Naive thymus-derived CD8-positive, alpha-beta T cell (primary cell): ENCODE measurements around the gene GNA12. TPM values are rescaled to one million over a fixed set of nuclear protein-coding genes. Genes with fewer than 3 reads are reported as not detected.

Experiments used
- ATAC-seq, 2 donors: fragments of 150-1000 bp; cut with Tn5 transposase in 1 of 2; sonication (Bioruptor Pico), chemical (Tn5 transposase) in 1 of 2; 1 replicate in 1 of 2; 2 replicates in 1 of 2; pipeline ENCODE4 v1.10.0; 2021; ENCODE audit warnings: mild to moderate bottlenecking in 2 of 2, moderate library complexity in 2 of 2
- POLR2A ChIA-PET: fragments of 350-600 bp; sonication (Branson Sonifier 250); formaldehyde crosslinking; loops from one replicate; lab custom pipeline; 2021; ENCODE audit warnings: antibody characterized with exemption; lab: Charles Lee
- DNase-seq, 10 donors: peaks; one replicate each; pipeline versions ENCODE4 v3.0.0 to v3.0.0-alpha.2; 2020 to 2022
- H3K27ac Mint-ChIP-seq, 10 donors: one replicate each; pipeline ENCODE4 v1.8.0; 2020 to 2022; ENCODE audit warnings: mild to moderate bottlenecking in 10 of 10, mixed read lengths in 10 of 10, moderate library complexity in 4 of 10, inconsistent platforms in 1 of 10
- H3K27me3 Mint-ChIP-seq, 5 donors: one replicate each; pipeline ENCODE4 v1.8.0; 2021 to 2022; ENCODE audit warnings: mixed read lengths in 5 of 5
- H3K36me3 Mint-ChIP-seq, 3 donors: one replicate each; pipeline ENCODE4 v1.8.0; 2020 to 2022; ENCODE audit warnings: mixed read lengths in 3 of 3, mild to moderate bottlenecking in 2 of 3, inconsistent platforms in 1 of 3
- H3K4me1 Mint-ChIP-seq, 4 donors: one replicate each; pipeline ENCODE4 v1.8.0; 2021 to 2022; ENCODE audit warnings: mixed read lengths in 4 of 4
- H3K4me3 Mint-ChIP-seq, 10 donors: one replicate each; pipeline ENCODE4 v1.8.0; 2020 to 2022; ENCODE audit warnings: mild to moderate bottlenecking in 10 of 10, mixed read lengths in 10 of 10, moderate library complexity in 6 of 10, inconsistent platforms in 1 of 10
- H3K9me3 Mint-ChIP-seq, 9 donors: one replicate each; pipeline ENCODE4 v1.8.0; 2020 to 2022; ENCODE audit warnings: mixed read lengths in 9 of 9, mild to moderate bottlenecking in 3 of 9, inconsistent platforms in 1 of 9, moderate library complexity in 1 of 9
- polyA plus RNA-seq, 3 donors: library from polyadenylated mRNA; unstranded; fragments of 300-500 nt; fragmentation: Illumina TruSeq; gene quantifications; one replicate each; pipeline ENCODE4 v1.2.3, GENCODE V29; 2021
- total RNA-seq, 8 experiments: library from RNA in 2 of 8; stranded (reverse) in 2 of 8; gene quantifications; one replicate each; pipeline ENCODE4 v1.2.3 and lab custom pipeline; 2021 to 2026

GNA12 gene
- total and polyA plus RNA-seq, 5 experiments from 2014 or later: 4.6 to 21.4 (median 13.7) TPM

GRCh38 chr7:2689951-2690705, 154.0 kb downstream of the GNA12 start:
- H3K27ac Mint-ChIP-seq: peak overlapping the region in 1 of 10 donors; percentile 11
- H3K4me3 Mint-ChIP-seq: no peak overlapping the region
- peaks cover 17 to 50% (median 40%) of the 10 kb centered on the region in 5 donors for H3K27me3 Mint-ChIP-seq
- POLR2A ChIA-PET: interaction anchor here (0.6 kb wide), 1 partner anchor 379 kb away, joined by 3 read pairs; no protein-coding TSS in a partner anchor
- no peaks in the 10 kb centered on the region for H3K9me3 Mint-ChIP-seq
- no peaks in the 10 kb centered on the region for H3K36me3 Mint-ChIP-seq
- H3K4me1 Mint-ChIP-seq: peaks cover 5 to 13% (median 8%) of the 10 kb centered on the region in 4 donors
- peak in 1 of 10 donors; percentile 26 for DNase-seq
- ATAC-seq: no peak

- POLR2A ChIA-PET: no interaction called here
- H3K4me1 Mint-ChIP-seq: peaks cover 5 to 13% (median 8%) of the 10 kb centered on the region in 4 donors
- peak overlapping the region in 1 of 10 donors; percentile 38 for H3K4me3 Mint-ChIP-seq
- H3K36me3 Mint-ChIP-seq: no peaks in the 10 kb centered on the region
- DNase-seq (peak in 1 of 10 donors; percentile 19), ATAC-seq (no peak)
- H3K27ac Mint-ChIP-seq: no peak overlapping the region
- H3K9me3 Mint-ChIP-seq: no peaks in the 10 kb centered on the region
- peaks cover 17 to 53% (median 40%) of the 10 kb centered on the region in 5 donors for H3K27me3 Mint-ChIP-seq
Observed at GRCh38 chr7:2689343-2689847, 154.7 kb downstream of the GNA12 start.

GRCh38 chr7:2688409-2689342, 155.4 kb downstream of the GNA12 start:
- DNase-seq (peak in 1 of 10 donors; percentile 36), ATAC-seq (peak in 1 of 2 donors; percentile 30)
- Mint-ChIP-seq H3K4me3 (peak overlapping the region in 9 of 10 donors; percentile 5 to 57 (median 38)), H3K36me3 (no peaks in the 10 kb centered on the region), H3K27me3 (peaks cover 17 to 53% (median 41%) of the 10 kb centered on the region in 5 donors), H3K9me3 (no peaks in the 10 kb centered on the region), H3K4me1 (peaks cover 5 to 13% (median 8%) of the 10 kb centered on the region in 4 donors), H3K27ac (peak overlapping the region in 1 of 10 donors; percentile 25)
- POLR2A ChIA-PET: no interaction called here

GRCh38 chr7:2687881-2688318, 156.2 kb downstream of the GNA12 start, which contains the start of gene AMZ1:
AMZ1 (plus strand) TSS chr7:2688202; CDS start chr7:2700452, 12,250 bp downstream.
- H3K36me3 Mint-ChIP-seq: no peaks in the 10 kb centered on the region
- peak within 1 kb of the TSS in 1 of 10 donors; percentile 25 for H3K27ac Mint-ChIP-seq
- H3K4me1 Mint-ChIP-seq: peaks cover 5 to 13% (median 8%) of the 10 kb centered on the region in 4 donors
- POLR2A ChIA-PET: no interaction called here
- H3K4me3 Mint-ChIP-seq: peak within 1 kb of the TSS in 9 of 10 donors; percentile 5 to 57 (median 38)
- H3K27me3 Mint-ChIP-seq: peaks cover 17 to 52% (median 41%) of the 10 kb centered on the region in 5 donors
- DNase-seq: peak in 1 of 10 donors; percentile 56
- H3K9me3 Mint-ChIP-seq: no peaks in the 10 kb centered on the region
- ATAC-seq: no peak

- POLR2A ChIA-PET: no interaction called here
Observed at GRCh38 chr7:2687338-2687869, 156.7 kb downstream of the GNA12 start.

GRCh38 chr7:2686101-2686500, 158.0 kb downstream of the GNA12 start:
- DNase-seq (peak in 1 of 10 donors; percentile 15), ATAC-seq (no peak)
- peak overlapping the region in 1 of 10 donors; percentile 49 for H3K27ac Mint-ChIP-seq
- peaks cover 15 to 55% (median 36%) of the 10 kb centered on the region in 5 donors for H3K27me3 Mint-ChIP-seq
- H3K4me3 Mint-ChIP-seq: no peak overlapping the region
- H3K9me3 Mint-ChIP-seq: no peaks in the 10 kb centered on the region
- peaks cover 5 to 12% (median 8%) of the 10 kb centered on the region in 4 donors for H3K4me1 Mint-ChIP-seq
- POLR2A ChIA-PET: no interaction called here
- no peaks in the 10 kb centered on the region for H3K36me3 Mint-ChIP-seq

More at GRCh38 chr7:2687338-2687869, 156.7 kb downstream of the GNA12 start:
- Mint-ChIP-seq H3K27me3 (peaks cover 15 to 53% (median 41%) of the 10 kb centered on the region in 5 donors), H3K36me3 (no peaks in the 10 kb centered on the region), H3K4me3 (no peak overlapping the region), H3K9me3 (no peaks in the 10 kb centered on the region), H3K27ac (no peak overlapping the region), H3K4me1 (peaks cover 5 to 13% (median 8%) of the 10 kb centered on the region in 4 donors)
- DNase-seq: peak in 1 of 10 donors; percentile 49
- no peak for ATAC-seq

- H3K27ac Mint-ChIP-seq: no peak overlapping the region
- no peak overlapping the region for H3K4me3 Mint-ChIP-seq
- POLR2A ChIA-PET: no interaction called here
- H3K36me3 Mint-ChIP-seq: no peaks in the 10 kb centered on the region
- ATAC-seq: no peak
- H3K4me1 Mint-ChIP-seq: peaks cover 7 to 10% (median 8%) of the 10 kb centered on the region in 4 donors
- peak in 1 of 10 donors; percentile 47 for DNase-seq
- no peaks in the 10 kb centered on the region for H3K9me3 Mint-ChIP-seq
- peaks cover 12 to 45% (median 25%) of the 10 kb centered on the region in 5 donors for H3K27me3 Mint-ChIP-seq
Observed at GRCh38 chr7:2684501-2684900, 159.6 kb downstream of the GNA12 start.

GRCh38 chr7:2681929-2682799, 161.9 kb downstream of the GNA12 start:
- POLR2A ChIA-PET: interaction anchor here (0.9 kb wide), 1 partner anchor 122 kb away, joined by 3 read pairs; no protein-coding TSS in a partner anchor
- ATAC-seq (no peak), DNase-seq (peak in 1 of 10 donors; percentile 49)
- H3K4me3 Mint-ChIP-seq: no peak overlapping the region
- no peaks in the 10 kb centered on the region for H3K36me3 Mint-ChIP-seq
- no peaks in the 10 kb centered on the region for H3K9me3 Mint-ChIP-seq
- H3K27me3 Mint-ChIP-seq: peaks cover 5 to 35% (median 13%) of the 10 kb centered on the region in 5 donors
- H3K4me1 Mint-ChIP-seq: peaks cover 0 to 2% (median under 1%) of the 10 kb centered on the region in 4 donors
- no peak overlapping the region for H3K27ac Mint-ChIP-seq

- H3K9me3 Mint-ChIP-seq: no peaks in the 10 kb centered on the region
- H3K36me3 Mint-ChIP-seq: no peaks in the 10 kb centered on the region
- H3K27ac Mint-ChIP-seq: peak overlapping the region in 1 of 10 donors; percentile 59
- peak overlapping the region in 1 of 10 donors; percentile 19 for H3K4me3 Mint-ChIP-seq
- DNase-seq (peak; percentile 14 to 71 (median 34)), ATAC-seq (peak; percentile 23 to 63)
- H3K4me1 Mint-ChIP-seq: peaks cover 0 to 2% (median under 1%) of the 10 kb centered on the region in 4 donors
- peaks cover 0 to 29% (median 11%) of the 10 kb centered on the region in 5 donors for H3K27me3 Mint-ChIP-seq
- POLR2A ChIA-PET: no interaction called here
Observed at GRCh38 chr7:2680792-2681490, 163.2 kb downstream of the GNA12 start.

GRCh38 chr7:2680256-2680655, 163.9 kb downstream of the GNA12 start:
- Mint-ChIP-seq H3K27ac (no peak overlapping the region), H3K36me3 (no peaks in the 10 kb centered on the region), H3K4me1 (peaks cover 0 to 2% (median under 1%) of the 10 kb centered on the region in 4 donors), H3K4me3 (no peak overlapping the region), H3K9me3 (no peaks in the 10 kb centered on the region), H3K27me3 (peaks cover 0 to 26% (median 8%) of the 10 kb centered on the region in 5 donors)
- ATAC-seq (no peak), DNase-seq (no peak)
- POLR2A ChIA-PET: no interaction called here
